HepG2 (cell line): ENCODE measurements around the gene PPP1CA. TPM values are rescaled to one million over a fixed set of nuclear protein-coding genes. Genes with fewer than 3 reads are reported as not detected.

ENCODE experiments used
- ATAC-seq: fragments of 200-7000 bp; cut with Tn5 transposase; 3 replicates; pipeline ENCODE4 v1.9.1; 2020; ENCODE audit warnings: mild to moderate bottlenecking, moderate library complexity
- BruUV-seq: library from RNA; stranded (reverse); fragments of 400-500 nt; replicated peaks from 2 replicates; lab custom pipeline; 2021; lab: Mats Ljungman, UMichigan
- CTCF ChIA-PET: fragments of 300-600 bp; formaldehyde crosslinking; extraction: SDS; loops from one replicate; lab custom pipeline; 2021; ENCODE audit warnings: low total read pairs, inconsistent platforms, low intra/inter-chr PET ratio; lab: Yijun Ruan, JAX
- POLR2A ChIA-PET: fragments of 350-600 bp; sonication (Branson Sonifier 250); formaldehyde crosslinking; loops from one replicate; lab custom pipeline; 2020; ENCODE audit warnings: antibody characterized with exemption, inconsistent platforms; lab: Yijun Ruan, JAX
- DNase-seq: peaks from one replicate; pipeline ENCODE4 v3.0.0-alpha.2; 2015; ENCODE audit warnings: low spot score
- FAIRE-seq: peaks from 3 replicates; lab custom pipeline; 2011; peaks lifted over from hg19 to GRCh38; lab: Jason Lieb, UNC
- H2AFZ ChIP-seq: one replicate; pipeline ENCODE4 v1.6.1; 2011; ENCODE audit warnings: low read length, inconsistent platforms
- H3K27ac ChIP-seq: fragments of 300-600 bp; 3 replicates; pipeline ENCODE4 v1.8.0; 2011; ENCODE audit warnings: mixed run types, mild to moderate bottlenecking, mixed read lengths, low read length, inconsistent platforms; ENCODE audit not compliant: insufficient read depth; ENCODE audit errors: extremely low read length
- H3K27me3 ChIP-seq, 2 experiments: fragments of 200-600 bp in 1 of 2; 2 replicates in 1 of 2; 3 replicates in 1 of 2; pipeline versions ENCODE4 v1.6.0 to v1.8.0; 2011; ENCODE audit warnings: low read length in 2 of 2, mild to moderate bottlenecking in 2 of 2, moderate library complexity in 2 of 2, inconsistent platforms in 1 of 2; ENCODE audit not compliant: insufficient read depth in 2 of 2, control insufficient read depth in 1 of 2
- H3K36me3 ChIP-seq, 2 experiments: fragments of 200-600 bp in 1 of 2; replicated peaks in 1 of 2; 2 replicates in 1 of 2; 3 replicates in 1 of 2; pipeline versions ENCODE4 v1.5.1 to v1.8.0; 2011; ENCODE audit warnings: low read length in 2 of 2, inconsistent platforms in 1 of 2; ENCODE audit not compliant: insufficient read depth in 2 of 2, control insufficient read depth in 1 of 2
- H3K4me1 ChIP-seq: 2 replicates; pipeline ENCODE4 v1.5.1; 2012; ENCODE audit warnings: low read length, inconsistent platforms; ENCODE audit not compliant: insufficient read depth
- H3K4me2 ChIP-seq: 2 replicates; pipeline ENCODE4 v1.6.0; 2011; ENCODE audit warnings: low read depth, low read length, inconsistent platforms
- H3K4me3 ChIP-seq, 3 experiments: fragments of 200-600 bp in 1 of 3; sonication (generic), shearing (Covaris generic) in 1 of 3; replicated peaks in 1 of 3; 2 replicates each; pipeline ENCODE4 v1.5.1; 2011 to 2016; ENCODE audit warnings: low read length in 3 of 3, inconsistent platforms in 2 of 3, low read depth in 2 of 3, mild to moderate bottlenecking in 2 of 3, control low read depth in 1 of 3, mixed read lengths in 1 of 3; ENCODE audit not compliant: insufficient read depth in 1 of 3
- H3K79me2 ChIP-seq: one replicate; pipeline ENCODE4 v1.6.1; 2011; ENCODE audit warnings: low read length, inconsistent platforms; ENCODE audit not compliant: insufficient read depth
- H3K9ac ChIP-seq: 2 replicates; pipeline ENCODE4 v1.6.0; 2011; ENCODE audit warnings: mild to moderate bottlenecking, low read depth, low read length, inconsistent platforms; ENCODE audit not compliant: insufficient read depth
- H3K9me3 ChIP-seq: 2 replicates; pipeline ENCODE4 v1.5.1; 2012; ENCODE audit warnings: mild to moderate bottlenecking, low read length
- H4K20me1 ChIP-seq: 2 replicates; pipeline ENCODE4 v1.6.0; 2011; ENCODE audit warnings: inconsistent platforms, mild to moderate bottlenecking, low read length, moderate library complexity; ENCODE audit not compliant: insufficient read depth
- ETV5 ChIP-seq: IDR thresholded peaks from 2 replicates; pipeline ENCODE4 v1.6.1; 2018; ENCODE audit warnings: missing biosample characterization, missing genetic modification reagents, inconsistent platforms, borderline replicate concordance
- MATR3 ChIP-seq: sonication (generic); formaldehyde crosslinking; IDR thresholded peaks from 2 replicates; pipeline ENCODE4 v1.4.0; 2020; ENCODE audit warnings: missing genetic modification reagents
- NFRKB ChIP-seq: fragments of 450-650 bp; IDR thresholded peaks from 2 replicates; pipeline ENCODE4 v1.6.1; 2017
- ZFYVE20 ChIP-seq: sonication (generic); formaldehyde crosslinking; IDR thresholded peaks from 2 replicates; pipeline ENCODE4 v1.8.0; 2023; ENCODE audit warnings: low read depth, mild to moderate bottlenecking, moderate library complexity, missing genetic modification reagents, borderline replicate concordance
- ZMYM3 ChIP-seq: sonication (generic); formaldehyde crosslinking; IDR thresholded peaks from 2 replicates; pipeline ENCODE4 v1.5.1; 2020; ENCODE audit warnings: mild to moderate bottlenecking, missing genetic modification reagents
- ZNF207 ChIP-seq: fragments of 450-650 bp; IDR thresholded peaks from 2 replicates; pipeline ENCODE4 v1.6.1; 2016; ENCODE audit warnings: antibody characterized with exemption, borderline replicate concordance
- ZNF572 ChIP-seq: sonication (generic); formaldehyde crosslinking; IDR thresholded peaks from 2 replicates; pipeline ENCODE4 v1.5.1; 2020; ENCODE audit warnings: mild to moderate bottlenecking, missing genetic modification reagents
- ZNF629 ChIP-seq: sonication (generic); formaldehyde crosslinking; conservative IDR thresholded peaks from 2 replicates; pipeline ENCODE4 v1.5.0; 2020; ENCODE audit warnings: missing genetic modification reagents
- ZNF768 ChIP-seq: sonication (generic); formaldehyde crosslinking; IDR thresholded peaks from 2 replicates; pipeline ENCODE4 v1.4.0; 2020; ENCODE audit warnings: missing genetic modification reagents
- ZSCAN25 ChIP-seq: sonication (generic); formaldehyde crosslinking; IDR thresholded peaks from 2 replicates; pipeline ENCODE4 v1.8.0; 2022; ENCODE audit warnings: mild to moderate bottlenecking, missing genetic modification reagents
- WGBS: methylation state at CpG from one replicate; pipeline ENCODE4 v1.1.6; 2017; ENCODE audit warnings: low lambda C conversion rate; 5-methylcytosine and 5-hydroxymethylcytosine counted together
- in situ Hi-C: cut with HindIII; loops from 2 replicates; pipeline ENCODE4 v1.10.0; 2017; ENCODE audit warnings: low pct_unique_long_range_greater_than_20kb; ENCODE audit not compliant: extremely low pct_ligation_motif_present
- intact Hi-C: fragments of 100-400 bp; cut with micrococcal nuclease; formaldehyde crosslinking; loops from one replicate; pipeline ENCODE4 v1.10.0; 2022; ENCODE audit not compliant: unreplicated experiment
- polyA plus RNA-seq, 8 experiments: library from polyadenylated mRNA; depleted of rRNA in 3 of 8; stranded (reverse) in 7 of 8; unstranded in 1 of 8; fragments of >200 nt; fragmentation: Illumina TruSeq in 4 of 8; extraction: Trizol in 4 of 8; gene quantifications; 2 replicates each; pipeline versions ENCODE4 v1.2.1 to v1.2.3, GENCODE V29; 2011 to 2016; ENCODE audit warnings: low read depth in 4 of 8, missing spikeins in 1 of 8, mixed read lengths in 1 of 8; ENCODE audit not compliant: insufficient read depth in 1 of 8
- total RNA-seq, 5 experiments: library from RNA; depleted of rRNA; stranded (reverse); fragments of >200 nt; fragmentation: Illumina TruSeq; extraction: Trizol; gene quantifications; 2 replicates each; pipeline ENCODE4 v1.2.3, GENCODE V29; 2016; ENCODE audit warnings: low read depth in 1 of 5
- TF ChIP-seq, protein P1 (sequence below): sonication (generic); formaldehyde crosslinking; IDR thresholded peaks from 2 replicates; pipeline ENCODE4 v1.8.0; 2022; ENCODE audit warnings: mild to moderate bottlenecking, missing genetic modification reagents; ENCODE audit not compliant: insufficient replicate concordance
- TF ChIP-seq, protein P2 (sequence below): sonication (generic); formaldehyde crosslinking; conservative IDR thresholded peaks from 2 replicates; pipeline ENCODE4 v1.5.0; 2020; ENCODE audit warnings: missing genetic modification reagents

Gene PPP1CA
- total and polyA plus RNA-seq, 2 of the 13 experiments (the other 11 are each of a cell fraction or from before 2014, with no cell fraction given), result 149 to 170 TPM

DNA sequence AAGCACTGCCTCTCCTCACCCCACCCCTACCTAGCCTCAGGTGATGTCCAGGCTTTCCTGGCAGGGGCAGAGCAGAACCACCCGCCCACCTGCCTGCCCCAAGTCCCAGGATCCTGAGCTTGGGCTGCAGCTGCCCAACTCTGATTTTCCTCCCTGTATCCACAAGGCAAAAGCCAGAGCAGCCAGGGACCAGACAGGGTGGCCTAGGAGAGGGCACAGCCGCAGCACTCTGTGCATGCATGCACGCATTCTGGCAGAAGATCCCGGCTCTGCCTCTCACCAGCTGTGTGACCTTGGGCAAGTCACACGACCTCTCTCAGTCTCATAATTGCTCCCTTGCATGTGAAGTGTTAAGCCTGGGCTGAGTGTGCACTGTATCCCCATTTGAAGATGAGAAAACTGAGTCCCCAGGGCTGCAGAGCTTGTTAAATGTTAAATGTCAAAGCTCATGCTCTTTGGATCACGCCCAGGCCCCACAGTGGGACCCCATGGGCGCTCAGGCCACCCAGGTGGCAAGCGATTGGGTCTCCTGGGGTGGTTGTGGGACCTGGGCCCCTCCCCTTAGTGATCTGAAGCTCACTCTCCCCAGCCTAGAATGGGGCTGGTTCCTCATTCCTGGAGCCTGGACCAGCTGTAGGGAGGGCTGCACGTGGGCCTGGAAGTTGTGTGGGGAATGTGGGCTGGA is 11.0 kb upstream of the PPP1CA start:
- no TSS peak for BruUV-seq
- no peak overlapping the region for H3K4me3 ChIP-seq
- in situ Hi-C loops (no loop called here), intact Hi-C loops (no loop called here)
- no peak overlapping the region for H3K4me2 ChIP-seq
- H3K36me3 ChIP-seq, result no peaks in the 10 kb centered on the region
- peaks cover 61% of the 10 kb centered on the region for H3K4me1 ChIP-seq
- DNase-seq, result no peak
- CTCF ChIA-PET, result no interaction called here
- no peak overlapping the region for H2AFZ ChIP-seq
- no peaks in the 10 kb centered on the region for H4K20me1 ChIP-seq
- H3K79me2 ChIP-seq, result no peaks in the 10 kb centered on the region
- H3K27ac ChIP-seq, result no peak overlapping the region
- no peak for ATAC-seq
- FAIRE-seq, result no peak
- WGBS, result 21% methylated on average over 8 of the region's 9 CpGs
- H3K9me3 ChIP-seq, result no peaks in the 10 kb centered on the region
- TF ChIP-seq ZNF768 (CRISPR knock-in tag) (peak; percentile 89), ZNF629 (CRISPR knock-in tag) (peak; percentile 45), ZSCAN25 (CRISPR knock-in tag) (0 out of 2 replicates have a peak, but pooled peaks have one; percentile 69), ZFYVE20 (CRISPR knock-in tag) (no peak), ZMYM3 (CRISPR knock-in tag) (peak; percentile 51; the same call in 1 of the 2 replicates)
- POLR2A ChIA-PET, result interaction anchor here (1.2 to 2.1 kb wide), 4 partner anchors 8 to 21 kb away, joined by 3 to 10 read pairs (median 4); partner anchors contain the start of genes PPP1CA, RAD9A and RPS6KB2
- H3K9ac ChIP-seq, result no peak overlapping the region
- H3K27me3 ChIP-seq, result peaks cover 10 to 58% of the 10 kb centered on the region in 2 experiments; a peak in 4 of 5 replicates

DNA sequence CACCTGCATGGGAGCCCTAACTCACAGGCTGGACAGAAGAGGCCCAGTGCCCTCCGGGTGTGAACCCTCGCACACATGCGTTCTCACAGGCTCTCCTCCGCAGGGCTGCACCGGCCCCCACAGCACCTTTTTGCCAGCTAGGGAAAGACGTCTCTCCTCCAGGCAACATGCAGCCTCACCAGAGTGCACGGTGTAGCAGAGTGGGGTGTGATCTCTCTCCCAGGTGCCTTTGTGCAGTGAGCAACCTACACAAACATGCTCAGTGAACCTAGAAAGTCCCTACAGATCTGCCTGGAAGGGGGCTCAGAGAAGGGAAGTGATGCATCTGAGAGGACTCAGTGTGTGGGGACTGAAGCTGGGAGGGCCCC is 10.1 kb upstream of the PPP1CA start:
- BruUV-seq, result no TSS peak
- FAIRE-seq (no peak), ATAC-seq (peak; percentile 27), DNase-seq (no peak)
- Histone ChIP-seq H3K79me2 (no peaks in the 10 kb centered on the region), H3K27ac (no peak overlapping the region), H2AFZ (no peak overlapping the region), H3K4me2 (peak overlapping the region; percentile 21), H3K36me3 (no peaks in the 10 kb centered on the region), H3K9ac (no peak overlapping the region), H3K9me3 (no peaks in the 10 kb centered on the region), H3K4me1 (peaks cover 52% of the 10 kb centered on the region), H3K27me3 (peaks cover 10 to 53% of the 10 kb centered on the region in 2 experiments; a peak in 4 of 5 replicates), H3K4me3 (peak overlapping the region in 1 of 3 experiments; percentile 4; a peak in 1 of 6 replicates), H4K20me1 (no peaks in the 10 kb centered on the region)
- intact Hi-C loops (no loop called here), in situ Hi-C loops (no loop called here)
- ChIA-PET POLR2A (interaction anchor here (1.3 to 2.1 kb wide), 3 partner anchors 9 to 20 kb away, joined by 4 to 10 read pairs (median 5); partner anchors contain the start of genes PPP1CA and RAD9A), CTCF (no interaction called here)
- WGBS, result no CpG with 5 or more reads among the region's 7 CpGs
- no peak for TF ChIP-seq ZNF572 (CRISPR knock-in tag)
- TF ChIP-seq, protein P1, sequence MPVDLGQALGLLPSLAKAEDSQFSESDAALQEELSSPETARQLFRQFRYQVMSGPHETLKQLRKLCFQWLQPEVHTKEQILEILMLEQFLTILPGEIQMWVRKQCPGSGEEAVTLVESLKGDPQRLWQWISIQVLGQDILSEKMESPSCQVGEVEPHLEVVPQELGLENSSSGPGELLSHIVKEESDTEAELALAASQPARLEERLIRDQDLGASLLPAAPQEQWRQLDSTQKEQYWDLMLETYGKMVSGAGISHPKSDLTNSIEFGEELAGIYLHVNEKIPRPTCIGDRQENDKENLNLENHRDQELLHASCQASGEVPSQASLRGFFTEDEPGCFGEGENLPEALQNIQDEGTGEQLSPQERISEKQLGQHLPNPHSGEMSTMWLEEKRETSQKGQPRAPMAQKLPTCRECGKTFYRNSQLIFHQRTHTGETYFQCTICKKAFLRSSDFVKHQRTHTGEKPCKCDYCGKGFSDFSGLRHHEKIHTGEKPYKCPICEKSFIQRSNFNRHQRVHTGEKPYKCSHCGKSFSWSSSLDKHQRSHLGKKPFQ (CRISPR knock-in tag), result peak; percentile 55
- TF ChIP-seq NFRKB, result no peak
- TF ChIP-seq ZNF207, result no peak
- no peak for TF ChIP-seq MATR3 (CRISPR knock-in tag)
- TF ChIP-seq ETV5, result no peak
- TF ChIP-seq, protein P2, sequence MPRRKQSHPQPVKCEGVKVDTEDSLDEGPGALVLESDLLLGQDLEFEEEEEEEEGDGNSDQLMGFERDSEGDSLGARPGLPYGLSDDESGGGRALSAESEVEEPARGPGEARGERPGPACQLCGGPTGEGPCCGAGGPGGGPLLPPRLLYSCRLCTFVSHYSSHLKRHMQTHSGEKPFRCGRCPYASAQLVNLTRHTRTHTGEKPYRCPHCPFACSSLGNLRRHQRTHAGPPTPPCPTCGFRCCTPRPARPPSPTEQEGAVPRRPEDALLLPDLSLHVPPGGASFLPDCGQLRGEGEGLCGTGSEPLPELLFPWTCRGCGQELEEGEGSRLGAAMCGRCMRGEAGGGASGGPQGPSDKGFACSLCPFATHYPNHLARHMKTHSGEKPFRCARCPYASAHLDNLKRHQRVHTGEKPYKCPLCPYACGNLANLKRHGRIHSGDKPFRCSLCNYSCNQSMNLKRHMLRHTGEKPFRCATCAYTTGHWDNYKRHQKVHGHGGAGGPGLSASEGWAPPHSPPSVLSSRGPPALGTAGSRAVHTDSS (CRISPR knock-in tag), result no peak
